H1 (cell line): ENCODE data around the gene GGCX. TPM values are rescaled to one million over a fixed set of nuclear protein-coding genes. Genes with fewer than 3 reads are reported as not detected.

ENCODE experiments used
- FOSL1 ChIP-seq: IDR thresholded peaks from 2 replicates; pipeline ENCODE4 v1.6.1; 2011; ENCODE audit warnings: mild to moderate bottlenecking, low read depth, low read length, moderate library complexity; ENCODE audit not compliant: insufficient read depth
- JUND ChIP-seq: IDR thresholded peaks from 2 replicates; pipeline ENCODE4 v1.6.1; 2011; ENCODE audit warnings: mild to moderate bottlenecking, improper control_type of control experiment, low read length
- polyA plus RNA-seq, 7 experiments: library from polyadenylated mRNA; depleted of rRNA in 3 of 7; stranded (reverse) in 5 of 7; unstranded in 2 of 7; fragments of >200 nt in 5 of 7; fragments of 200-250 nt in 2 of 7; gene quantifications; 1 replicate in 5 of 7; 2 replicates in 1 of 7; 4 replicates in 1 of 7; pipeline versions ENCODE4 v1.2.1 to v1.2.3, GENCODE V29; 2011 to 2013; ENCODE audit warnings: missing spikeins in 2 of 7, mixed read lengths in 2 of 7
- total RNA-seq: library from RNA; stranded (reverse); fragmentation: NEBNext Ultra II Directional; extraction: Animal tissue kit (Norgen Biotek cat#: 25700); gene quantifications from 2 replicates; pipeline ENCODE4 v1.2.1, GENCODE V29; 2021

The GGCX gene
- total and polyA plus RNA-seq, 2 of the 8 experiments (the other 6 are each of a cell fraction or from before 2014, with no cell fraction given) = 29.4 to 33.8 TPM

GRCh38 chr2:85582492-85582891 is 21.2 kb upstream of the GGCX start (continued):
- no peak for TF ChIP-seq FOSL1
- TF ChIP-seq JUND = no peak
- TF ChIP-seq, all 59 proteins: peak for 0
